Smooth muscle cell of the umbilical artery (primary cell): ENCODE measurements around the gene FBXL16. TPM values are rescaled to one million over a fixed set of nuclear protein-coding genes. Genes with fewer than 3 reads are reported as not detected.

ENCODE experiments used
- total RNA-seq: library from RNA; depleted of rRNA; stranded (reverse); fragments of >200 nt; gene quantifications from 2 replicates; pipeline ENCODE4 v1.2.3, GENCODE V29; 2014

The FBXL16 gene
- total RNA-seq, result 0.28 and 0.59 TPM in 2 replicates

GRCh38 chr16:705431-706188 lies at the start of gene FBXL16:
Gene FBXL16 (minus strand): TSS chr16:705801. CDS start chr16:697405, 8,396 bp downstream.

GRCh38 chr16:740764-741505 lies 35.3 kb upstream of the FBXL16 start, which contains the start of gene CIAO3:
Gene CIAO3 (minus strand): TSS chr16:740997. CDS start chr16:740985, 12 bp downstream.

GRCh38 chr16:726438-727290 lies 21.1 kb upstream of the FBXL16 start, which contains the start of the genes CCDC78 and HAGHL:
Gene CCDC78 (minus strand): TSS chr16:726443. CDS start chr16:726367, 76 bp downstream.
Gene HAGHL (plus strand): TSS chr16:727106. CDS start chr16:727510, 404 bp downstream.

GRCh38 chr16:720990-721764 lies 15.6 kb upstream of the FBXL16 start, which contains the start of gene ANTKMT:
Gene ANTKMT (plus strand): TSS chr16:721146. CDS start chr16:721275, 129 bp downstream.

GRCh38 chr16:714558-715476 lies 9.2 kb upstream of the FBXL16 start, which contains the start of gene METRN:
Gene METRN (plus strand): TSS chr16:715118. CDS start chr16:715290, 172 bp downstream.

GRCh38 chr16:684071-684794 lies 21.4 kb downstream of the FBXL16 start, which contains the start of gene JMJD8:
Gene JMJD8 (minus strand): TSS chr16:684334. CDS start chr16:684319, 15 bp downstream.

GRCh38 chr16:679814-680624 lies 25.6 kb downstream of the FBXL16 start, which contains the start of gene STUB1:
Gene STUB1 (plus strand): TSS chr16:680410. CDS start chr16:680526, 116 bp downstream.

GRCh38 chr16:674968-675883 lies 30.4 kb downstream of the FBXL16 start, which contains the start of gene RHBDL1:
Gene RHBDL1 (plus strand): TSS chr16:675671. CDS start chr16:675791, 120 bp downstream.

GRCh38 chr16:667780-668518 lies 37.7 kb downstream of the FBXL16 start, which contains the start of gene RHOT2:
Gene RHOT2 (plus strand): TSS chr16:668132. CDS start chr16:668200, 68 bp downstream.

GRCh38 chr16:648781-649589 lies 56.6 kb downstream of the FBXL16 start, which contains the start of gene WDR90:
Gene WDR90 (plus strand): TSS chr16:649365. CDS start chr16:649417, 52 bp downstream.

Other genes with a start within 250 kb of the FBXL16 start
- 26.7 and 52.6 TPM in 2 replicates for gene CAPN15, start 178.1 kb downstream of the FBXL16 start, total RNA-seq
- not detected in 2 replicates for gene PRR35, start 145.4 kb downstream of the FBXL16 start, total RNA-seq
- gene NHLRC4, start 138.8 kb downstream of the FBXL16 start, total RNA-seq, result 0.97 and 1.5 TPM in 2 replicates
- 25.8 and 26.2 TPM in 2 replicates for gene PIGQ, start 135.8 kb downstream of the FBXL16 start, total RNA-seq
- 11.3 and 15.8 TPM in 2 replicates for gene RAB40C, start 115.7 kb downstream of the FBXL16 start, total RNA-seq
- under 0.01 and 0.46 TPM in 2 replicates for gene WFIKKN1, start 74.8 kb downstream of the FBXL16 start, total RNA-seq
- 69.5 and 83.7 TPM in 2 replicates for gene METTL26, start 69.5 kb downstream of the FBXL16 start, total RNA-seq
- gene MCRIP2, start 64.0 kb downstream of the FBXL16 start, total RNA-seq, result 10.3 and 22.3 TPM in 2 replicates
- gene WDR90, start 56.4 kb downstream of the FBXL16 start, total RNA-seq, result 11.0 and 19.6 TPM in 2 replicates
- 32.7 and 66.1 TPM in 2 replicates for gene RHOT2, start 37.7 kb downstream of the FBXL16 start, total RNA-seq
- gene RHBDL1, start 30.1 kb downstream of the FBXL16 start, total RNA-seq, result 4.6 and 6.5 TPM in 2 replicates
- gene STUB1, start 25.4 kb downstream of the FBXL16 start, total RNA-seq, result 95.6 and 120 TPM in 2 replicates
- gene JMJD8, start 21.5 kb downstream of the FBXL16 start, total RNA-seq, result 35.6 and 39.6 TPM in 2 replicates
- gene WDR24, start 15.4 kb downstream of the FBXL16 start, total RNA-seq, result 5.3 and 7.9 TPM in 2 replicates
- 75.4 and 85.8 TPM in 2 replicates for gene METRN, start 9.3 kb upstream of the FBXL16 start, total RNA-seq
- gene ANTKMT, start 15.3 kb upstream of the FBXL16 start, total RNA-seq, result 19.4 and 39.8 TPM in 2 replicates
- gene CCDC78, start 20.6 kb upstream of the FBXL16 start, total RNA-seq, result 2.1 and 4.9 TPM in 2 replicates
- gene HAGHL, start 21.3 kb upstream of the FBXL16 start, total RNA-seq, result 18.7 and 19.6 TPM in 2 replicates
- gene CIAO3, start 35.2 kb upstream of the FBXL16 start, total RNA-seq, result 21.5 and 28.8 TPM in 2 replicates
- not detected in 2 replicates for gene MSLN, start 54.9 kb upstream of the FBXL16 start, total RNA-seq
- 19.3 and 31.1 TPM in 2 replicates for gene RPUSD1, start 82.6 kb upstream of the FBXL16 start, total RNA-seq
- 5.3 and 15.8 TPM in 2 replicates for gene CHTF18, start 82.8 kb upstream of the FBXL16 start, total RNA-seq
- not detected in 2 replicates for gene GNG13, start 94.9 kb upstream of the FBXL16 start, total RNA-seq